Measurements from ENCODE around the gene USH2A.

The USH2A gene

DNA sequence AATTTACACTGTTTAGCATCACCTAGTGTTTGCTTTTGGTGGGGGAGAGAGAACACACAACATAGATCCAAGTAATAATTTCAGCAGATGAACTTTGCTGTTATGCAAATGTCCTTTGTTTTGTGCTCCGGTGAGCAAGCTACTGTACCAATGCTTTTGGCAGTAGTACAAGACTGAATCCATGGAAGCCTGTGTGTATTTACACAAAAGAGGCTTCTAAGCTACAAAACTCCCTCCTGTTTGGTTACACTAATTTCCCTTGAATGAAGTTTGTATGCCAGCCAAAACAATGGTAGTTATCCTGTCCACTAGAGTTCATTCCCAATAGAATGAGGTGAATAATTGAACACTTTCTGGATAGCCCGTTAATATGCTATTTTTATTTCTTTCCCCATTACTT lies 535.6 kb downstream of the USH2A start:
- POLR2A ChIA-PET (ENCODE audit: low non-redundant PET) = no interaction called here
- no peak overlapping the region for H3K27ac ChIP-seq
- no peak for DNase-seq (ENCODE audit: low spot score)
- CTCF ChIA-PET = no interaction called here
- TF ChIP-seq, protein P1, sequence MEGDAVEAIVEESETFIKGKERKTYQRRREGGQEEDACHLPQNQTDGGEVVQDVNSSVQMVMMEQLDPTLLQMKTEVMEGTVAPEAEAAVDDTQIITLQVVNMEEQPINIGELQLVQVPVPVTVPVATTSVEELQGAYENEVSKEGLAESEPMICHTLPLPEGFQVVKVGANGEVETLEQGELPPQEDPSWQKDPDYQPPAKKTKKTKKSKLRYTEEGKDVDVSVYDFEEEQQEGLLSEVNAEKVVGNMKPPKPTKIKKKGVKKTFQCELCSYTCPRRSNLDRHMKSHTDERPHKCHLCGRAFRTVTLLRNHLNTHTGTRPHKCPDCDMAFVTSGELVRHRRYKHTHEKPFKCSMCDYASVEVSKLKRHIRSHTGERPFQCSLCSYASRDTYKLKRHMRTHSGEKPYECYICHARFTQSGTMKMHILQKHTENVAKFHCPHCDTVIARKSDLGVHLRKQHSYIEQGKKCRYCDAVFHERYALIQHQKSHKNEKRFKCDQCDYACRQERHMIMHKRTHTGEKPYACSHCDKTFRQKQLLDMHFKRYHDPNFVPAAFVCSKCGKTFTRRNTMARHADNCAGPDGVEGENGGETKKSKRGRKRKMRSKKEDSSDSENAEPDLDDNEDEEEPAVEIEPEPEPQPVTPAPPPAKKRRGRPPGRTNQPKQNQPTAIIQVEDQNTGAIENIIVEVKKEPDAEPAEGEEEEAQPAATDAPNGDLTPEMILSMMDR (conservative IDR thresholded peaks at IDR 0.05; ENCODE audit: low read depth) = no peak

DNA sequence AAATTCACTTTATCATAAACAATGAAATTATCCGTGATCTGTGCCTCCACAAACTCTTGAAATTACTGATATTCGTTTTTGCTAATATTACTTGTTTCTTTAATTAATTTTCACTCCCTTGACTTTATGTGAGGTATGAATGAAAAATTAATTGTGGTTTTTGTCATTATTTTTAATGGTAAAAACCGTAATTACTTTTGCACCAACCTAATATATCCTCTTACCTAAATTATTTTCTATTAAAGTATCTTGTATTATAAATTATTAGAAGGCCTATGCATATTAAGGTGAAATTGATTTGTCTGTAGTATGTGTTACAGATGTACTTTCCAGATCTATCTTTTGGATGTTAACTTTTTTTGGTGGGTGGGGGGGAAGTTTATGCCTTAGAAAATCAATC lies 540.2 kb downstream of the USH2A start:
- no peak overlapping the region for H3K27ac ChIP-seq
- DNase-seq (ENCODE audit: low spot score) = no peak
- POLR2A ChIA-PET (ENCODE audit: low non-redundant PET) = no interaction called here
- TF ChIP-seq, protein P1 (conservative IDR thresholded peaks at IDR 0.05; ENCODE audit: low read depth) = no peak
- CTCF ChIA-PET = interaction anchor here (0.5 kb wide), 1 partner anchor 91 kb away, joined by 3 read pairs; no protein-coding TSS in a partner anchor

DNA sequence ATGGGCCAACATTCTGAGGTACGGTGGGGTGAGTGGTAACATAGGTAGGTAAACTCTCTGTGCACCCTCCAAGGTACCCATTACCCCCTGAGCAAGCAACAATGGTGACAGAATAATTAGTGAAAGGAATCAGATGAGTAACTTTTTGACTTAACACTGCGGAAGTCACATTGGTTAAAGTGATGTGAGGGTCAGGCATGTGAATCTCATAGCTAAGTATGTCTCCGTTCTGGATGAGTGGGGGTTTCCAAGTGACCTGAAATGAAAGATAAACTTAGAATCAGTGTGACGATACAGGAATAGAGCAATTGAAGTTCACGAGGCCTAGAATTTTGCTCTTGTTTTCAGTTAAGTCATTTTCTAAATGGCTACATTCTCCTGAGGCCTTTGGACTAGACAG lies 544.4 kb downstream of the USH2A start:
- TF ChIP-seq, protein P1 (conservative IDR thresholded peaks at IDR 0.05; ENCODE audit: low read depth) = no peak
- no peak overlapping the region for H3K27ac ChIP-seq
- POLR2A ChIA-PET (ENCODE audit: low non-redundant PET) = no interaction called here
- CTCF ChIA-PET = no interaction called here
- DNase-seq (ENCODE audit: low spot score) = no peak

DNA sequence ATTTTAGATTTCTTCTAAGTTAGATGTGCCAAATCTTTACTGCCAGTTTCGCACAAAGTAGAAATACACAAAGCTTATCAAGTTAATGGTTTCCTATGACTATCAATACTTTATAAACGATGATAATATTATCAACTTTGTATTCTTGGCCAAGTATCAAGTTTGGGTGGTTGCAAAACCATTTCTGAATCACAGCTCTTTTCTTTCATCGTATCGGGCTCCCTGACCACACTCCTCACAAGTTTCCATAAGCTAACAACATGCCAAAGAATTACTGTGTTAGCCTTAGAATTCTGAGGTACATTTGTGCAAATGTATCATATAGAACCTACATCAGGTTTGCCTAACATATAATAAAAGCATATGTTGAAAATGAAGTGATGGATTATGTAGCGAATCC lies 545.1 kb downstream of the USH2A start:
- POLR2A ChIA-PET (ENCODE audit: low non-redundant PET) = no interaction called here
- no peak for DNase-seq (ENCODE audit: low spot score)
- TF ChIP-seq, protein P1 (conservative IDR thresholded peaks at IDR 0.05; ENCODE audit: low read depth) = no peak
- H3K27ac ChIP-seq = no peak overlapping the region
- CTCF ChIA-PET = no interaction called here

DNA sequence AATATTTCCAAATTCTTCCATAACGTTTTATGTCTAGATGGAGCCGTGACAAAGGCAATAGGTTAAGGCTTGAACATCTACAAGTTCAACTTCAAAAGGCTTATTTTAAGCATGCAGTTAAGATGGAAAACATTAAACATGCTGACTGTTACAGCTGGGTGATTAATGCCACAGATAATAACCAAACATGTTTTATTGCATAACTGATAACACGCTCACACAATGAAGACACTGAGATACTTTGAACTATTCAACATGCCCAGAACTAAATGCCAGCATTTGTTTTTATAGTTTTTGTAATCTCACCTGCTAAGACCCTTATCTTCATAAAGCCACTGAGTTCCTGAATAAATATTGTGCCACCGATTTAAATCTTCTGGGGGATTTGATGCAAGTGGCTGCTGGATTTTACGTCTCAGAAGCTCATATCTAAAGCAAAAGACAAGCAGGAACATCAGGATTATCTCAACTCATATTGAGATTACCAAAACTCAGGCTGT lies 545.7 kb downstream of the USH2A start:
- ChIA-PET CTCF (interaction anchor here (0.6 to 1.2 kb wide), 2 partner anchors 11 to 1430 kb away, joined by 3 to 4 read pairs; no protein-coding TSS in a partner anchor), POLR2A (ENCODE audit: low non-redundant PET) (no interaction called here)
- no peak for DNase-seq (ENCODE audit: low spot score)
- no peak overlapping the region for H3K27ac ChIP-seq
- TF ChIP-seq, protein P1 (conservative IDR thresholded peaks at IDR 0.05; ENCODE audit: low read depth) = no peak

DNA sequence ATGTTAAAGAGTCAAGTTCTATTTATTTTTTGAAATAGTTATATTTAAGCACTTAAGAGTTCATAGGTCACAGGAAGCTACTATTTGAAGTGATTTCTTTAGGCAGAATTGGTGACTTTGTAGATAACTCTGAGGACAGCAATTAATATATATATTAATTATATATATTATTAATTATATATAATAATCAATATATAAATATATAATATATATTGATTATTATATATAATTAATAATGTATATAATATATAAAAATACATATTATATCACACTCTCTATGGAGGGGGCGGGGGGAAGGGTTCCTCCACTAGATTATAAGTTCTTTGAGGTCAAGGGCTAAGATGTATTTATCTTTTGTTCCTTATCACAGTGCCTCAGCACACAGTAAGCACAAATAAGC lies 547.5 kb downstream of the USH2A start:
- TF ChIP-seq, protein P1 (conservative IDR thresholded peaks at IDR 0.05; ENCODE audit: low read depth) = no peak
- no peak overlapping the region for H3K27ac ChIP-seq
- POLR2A ChIA-PET (ENCODE audit: low non-redundant PET) = no interaction called here
- CTCF ChIA-PET = no interaction called here
- no peak for DNase-seq (ENCODE audit: low spot score)

DNA sequence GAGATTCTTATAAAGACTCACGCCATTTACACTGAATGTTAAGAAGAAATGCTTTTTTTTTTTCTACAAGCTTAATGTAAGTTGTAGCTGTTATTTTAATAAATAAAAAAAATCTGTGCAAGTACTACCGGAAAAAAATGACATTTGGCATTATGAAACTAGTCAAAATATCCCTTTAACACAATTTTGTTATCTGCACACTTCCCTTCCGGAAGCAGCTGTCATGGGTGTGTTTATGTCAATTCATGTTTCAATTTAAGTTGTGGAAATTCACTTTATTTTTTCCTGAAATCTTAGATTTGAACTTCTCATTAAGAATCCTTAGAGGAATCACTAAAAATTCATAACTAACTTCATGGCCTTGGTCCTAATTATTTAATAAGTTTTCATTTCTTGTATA lies 548.0 kb downstream of the USH2A start:
- POLR2A ChIA-PET (ENCODE audit: low non-redundant PET) = no interaction called here
- no peak for DNase-seq (ENCODE audit: low spot score)

More for the DNA sequence above, 548.0 kb downstream of the USH2A start:
- TF ChIP-seq, protein P1 (conservative IDR thresholded peaks at IDR 0.05; ENCODE audit: low read depth) = no peak
- CTCF ChIA-PET = interaction anchor here (0.6 kb wide), 1 partner anchor 15 kb away, joined by 3 read pairs; no protein-coding TSS in a partner anchor
- H3K27ac ChIP-seq = no peak overlapping the region

All from RWPE1 (cell line).